ENCODE results near the gene PNPLA1. TPM values are rescaled to one million over a fixed set of nuclear protein-coding genes. Genes with fewer than 3 reads are reported as not detected.
A peak's percentile ranks its signal among the peaks of the same experiment; 100 is the strongest.

The PNPLA1 gene, protein sequence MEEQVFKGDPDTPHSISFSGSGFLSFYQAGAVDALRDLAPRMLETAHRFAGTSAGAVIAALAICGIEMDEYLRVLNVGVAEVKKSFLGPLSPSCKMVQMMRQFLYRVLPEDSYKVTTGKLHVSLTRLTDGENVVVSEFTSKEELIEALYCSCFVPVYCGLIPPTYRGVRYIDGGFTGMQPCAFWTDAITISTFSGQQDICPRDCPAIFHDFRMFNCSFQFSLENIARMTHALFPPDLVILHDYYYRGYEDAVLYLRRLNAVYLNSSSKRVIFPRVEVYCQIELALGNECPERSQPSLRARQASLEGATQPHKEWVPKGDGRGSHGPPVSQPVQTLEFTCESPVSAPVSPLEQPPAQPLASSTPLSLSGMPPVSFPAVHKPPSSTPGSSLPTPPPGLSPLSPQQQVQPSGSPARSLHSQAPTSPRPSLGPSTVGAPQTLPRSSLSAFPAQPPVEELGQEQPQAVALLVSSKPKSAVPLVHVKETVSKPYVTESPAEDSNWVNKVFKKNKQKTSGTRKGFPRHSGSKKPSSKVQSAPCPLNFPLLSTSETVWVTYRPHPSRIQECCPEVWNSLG
- total RNA-seq (under 1 TPM in 1 of 5 donors, not detected in 4; 0.58 TPM), polyA plus RNA-seq (1 to 10 TPM in 1 of 3 donors, under 1 TPM in 2; 0.38 to 2.2 (median 0.61) TPM)
- long read RNA-seq, donor 1, result 0 reads
- long read RNA-seq, donor 2, result 0 reads
- long read RNA-seq, donor 3, result 0 reads
- long read RNA-seq, donor 4, result 0 reads
- long read RNA-seq, donor 5, result 0 reads
- long read RNA-seq, donor 6, result 0 reads
- long read RNA-seq, donor 7, result 0 reads
- long read RNA-seq, donor 8, result 0 reads
- long read RNA-seq, donor 9, result 0 reads
- long read RNA-seq, donor 10, result 0 reads

GRCh38 chr6:36269834-36270705, at the start of gene PNPLA1:
TSS of gene PNPLA1 (plus strand) at chr6:36270060. CDS start at chr6:36270460, 400 bp downstream.
- peaks cover 0 to 10% (median 10%) of the 10 kb centered on the region in 4 donors for H3K9me3 ChIP-seq
- TF ChIP-seq EP300 (IDR thresholded peaks at IDR 0.05) (no peak), CTCF (IDR thresholded peaks at IDR 0.05) (no peak), POLR2A (IDR thresholded peaks at IDR 0.05) (no peak), POLR2AphosphoS5 (IDR thresholded peaks at IDR 0.05) (no peak)
- peak in 1 of 2 donors; percentile 54 for DNase-seq
- H3K27ac ChIP-seq, result no peak within 1 kb of the TSS
- peaks cover 0 to 24% (median 8%) of the 10 kb centered on the region in 3 donors for H3K27me3 ChIP-seq
- no peak within 1 kb of the TSS for H3K4me3 ChIP-seq
- intact Hi-C loops (cut with DNase I; ENCODE audit: low total_unique reads), result no loop called here
- H3K4me1 ChIP-seq, result peaks cover 0 to 12% (median 8%) of the 10 kb centered on the region in 4 donors
- WGBS, 5 donors, result 64 to 79% (median 71%) methylated on average over 25 to 32 of the region's 32 CpGs
- H3K36me3 ChIP-seq, result no peaks in the 10 kb centered on the region

- no peaks in the 10 kb centered on the region for H3K27me3 ChIP-seq
- H3K4me1 ChIP-seq, result peaks cover 0 to 28% (median 8%) of the 10 kb centered on the region in 4 donors
- H3K9me3 ChIP-seq, result no peaks in the 10 kb centered on the region
- H3K4me3 ChIP-seq, result no peak overlapping the region
- TF ChIP-seq CTCF (IDR thresholded peaks at IDR 0.05), result no peak
- TF ChIP-seq EP300 (IDR thresholded peaks at IDR 0.05), result no peak
- no peak for TF ChIP-seq POLR2AphosphoS5 (IDR thresholded peaks at IDR 0.05)
- TF ChIP-seq POLR2A (IDR thresholded peaks at IDR 0.05), result no peak
- H3K27ac ChIP-seq, result peak overlapping the region in 2 of 5 donors; percentile 3 to 42
- 53 to 68% (median 63%) methylated on average over 4 of the region's 4 CpGs for WGBS, 5 donors
- intact Hi-C loops (cut with DNase I; ENCODE audit: low total_unique reads), result no loop called here
- DNase-seq, result no peak
- peaks cover 28 to 98% (median 93%) of the 10 kb centered on the region in 4 donors for H3K36me3 ChIP-seq
Measured at GRCh38 chr6:36220226-36220625, 49.6 kb upstream of the PNPLA1 start.

DNA sequence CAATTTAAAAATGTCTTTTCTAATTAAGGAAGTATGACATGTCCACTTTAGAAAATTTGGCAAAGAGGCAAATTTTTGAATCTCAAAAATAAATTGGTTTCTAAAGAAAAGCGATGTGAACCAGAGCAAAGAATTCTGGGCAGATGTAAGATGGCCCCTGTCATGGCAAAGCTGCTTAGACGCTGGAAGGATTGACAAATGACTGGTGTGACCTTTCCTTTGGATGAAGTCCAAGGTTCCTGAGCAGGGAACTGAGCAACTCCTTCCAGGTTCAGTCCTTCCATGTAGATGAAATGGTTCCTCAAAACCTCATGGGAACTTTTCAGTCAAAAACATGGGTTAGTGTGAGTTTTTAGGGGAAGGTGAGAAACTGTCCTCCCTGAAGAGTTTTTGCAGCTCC, 48.2 kb upstream of the PNPLA1 start:
- 56 to 64% (median 59%) methylated on average over 2 of the region's 2 CpGs for WGBS, 5 donors
- Histone ChIP-seq H3K4me3 (no peak overlapping the region), H3K4me1 (peaks cover 0 to 28% (median 9%) of the 10 kb centered on the region in 4 donors), H3K9me3 (no peaks in the 10 kb centered on the region), H3K27ac (no peak overlapping the region), H3K36me3 (peaks cover 32 to 98% (median 93%) of the 10 kb centered on the region in 4 donors), H3K27me3 (no peaks in the 10 kb centered on the region)
- no peak for DNase-seq
- intact Hi-C loops (cut with DNase I; ENCODE audit: low total_unique reads), result no loop called here
- TF ChIP-seq POLR2A (IDR thresholded peaks at IDR 0.05) (no peak), POLR2AphosphoS5 (IDR thresholded peaks at IDR 0.05) (no peak), CTCF (IDR thresholded peaks at IDR 0.05) (no peak), EP300 (IDR thresholded peaks at IDR 0.05) (no peak)

All from stomach (tissue), 19 donors.